ENCODE data around the gene RDX.
"Not testable (repeated sequence)": the region's sequence is repeated elsewhere in the genome, so short reads cannot be mapped to it uniquely, and the experiment has no call there.

RDX gene

DNA sequence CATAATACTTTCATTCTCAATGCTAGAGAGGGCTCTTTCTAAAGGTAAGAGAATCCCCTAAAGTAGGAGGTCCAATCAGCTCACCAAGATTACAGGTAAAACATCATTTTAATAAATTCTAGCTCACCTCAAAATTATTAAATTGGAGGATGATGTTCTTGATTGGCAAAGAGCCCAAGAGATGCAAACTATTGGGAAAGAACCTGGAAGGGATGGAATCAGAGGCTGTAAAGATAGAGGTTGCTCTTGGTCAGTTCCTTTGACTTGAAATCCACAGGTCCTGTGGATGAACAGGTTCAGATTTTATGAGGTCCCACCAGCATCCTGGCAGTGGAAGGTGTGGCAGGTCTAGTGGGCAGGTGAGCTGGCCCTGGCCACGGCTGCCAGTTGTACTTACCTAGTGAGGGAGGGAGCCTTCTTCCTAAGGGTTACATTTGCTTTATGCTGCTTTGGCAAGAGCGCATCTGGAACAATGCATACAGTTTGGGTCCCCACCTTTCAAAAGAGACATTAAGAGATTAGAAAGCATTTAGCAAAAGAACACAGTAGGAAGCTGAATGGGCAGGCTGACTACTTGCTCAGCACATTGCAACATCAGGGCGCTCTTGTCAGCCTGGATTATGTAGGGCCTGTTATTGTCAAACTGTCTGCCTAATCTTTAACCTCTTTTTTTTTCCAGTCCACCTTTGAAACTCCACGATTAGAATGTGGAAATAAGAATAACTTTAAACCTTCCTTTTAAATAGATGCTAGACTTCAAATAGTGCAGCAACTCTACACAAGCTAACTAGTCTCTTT lies 97.0 kb downstream of the RDX start:
- no peak for DNase-seq

DNA sequence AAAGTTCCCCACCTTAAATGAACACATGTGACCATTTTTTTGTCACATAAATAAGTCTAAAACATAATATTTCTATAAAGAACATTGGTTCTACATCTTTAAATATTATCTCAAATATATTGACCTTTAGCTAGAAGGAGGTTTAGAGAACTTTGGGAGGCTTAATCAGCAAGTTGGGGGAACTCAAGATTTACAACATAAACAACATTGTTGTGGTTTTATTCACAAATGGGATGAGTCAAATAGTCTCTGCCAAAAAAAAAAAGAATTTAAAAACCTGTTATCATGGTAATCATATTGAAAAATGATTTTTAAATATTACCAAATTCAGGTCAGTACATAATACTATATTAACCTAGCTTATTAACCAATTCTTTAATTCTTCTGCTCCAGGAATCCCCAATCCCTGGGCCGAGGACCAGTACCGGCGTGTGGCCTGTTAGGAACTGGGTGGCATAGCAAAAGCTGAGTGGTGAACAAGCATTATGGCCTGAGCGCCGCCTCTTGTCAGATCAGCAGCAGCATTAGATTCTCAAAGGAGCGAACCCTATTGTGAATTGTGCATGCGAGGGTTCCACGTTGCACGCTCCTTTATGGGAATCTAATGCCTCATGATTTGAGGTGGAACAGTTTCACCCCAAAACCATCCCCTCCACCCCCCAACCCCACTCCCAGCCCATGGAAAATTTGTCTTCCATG lies 98.2 kb downstream of the RDX start:
- DNase-seq: no peak

DNA sequence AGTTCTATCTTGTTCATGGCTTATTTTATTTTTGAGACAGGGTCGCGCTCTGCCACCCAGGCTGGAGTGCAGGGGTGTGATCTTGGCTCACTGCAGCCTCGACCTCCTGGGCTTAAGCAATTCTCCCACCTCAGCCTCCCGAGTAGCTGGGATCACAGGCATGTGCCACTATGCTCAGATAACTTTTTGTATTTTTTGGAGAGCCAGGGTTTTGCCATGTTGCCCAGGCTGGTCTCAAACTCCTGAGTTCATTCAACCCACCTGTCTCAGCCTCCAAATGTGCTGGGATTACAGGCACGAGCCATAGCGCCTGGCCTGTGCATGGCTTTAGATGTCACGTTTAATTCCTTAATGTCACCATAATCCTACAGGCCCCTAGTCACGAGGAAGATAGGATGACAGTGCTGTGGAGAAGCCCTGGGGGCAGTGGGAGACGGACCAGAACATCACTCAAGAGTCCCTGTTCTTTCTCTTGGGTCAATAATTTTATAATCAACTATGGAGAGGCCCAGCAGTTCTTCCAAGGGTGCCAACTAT lies 99.5 kb downstream of the RDX start:
- DNase-seq: no peak

DNA sequence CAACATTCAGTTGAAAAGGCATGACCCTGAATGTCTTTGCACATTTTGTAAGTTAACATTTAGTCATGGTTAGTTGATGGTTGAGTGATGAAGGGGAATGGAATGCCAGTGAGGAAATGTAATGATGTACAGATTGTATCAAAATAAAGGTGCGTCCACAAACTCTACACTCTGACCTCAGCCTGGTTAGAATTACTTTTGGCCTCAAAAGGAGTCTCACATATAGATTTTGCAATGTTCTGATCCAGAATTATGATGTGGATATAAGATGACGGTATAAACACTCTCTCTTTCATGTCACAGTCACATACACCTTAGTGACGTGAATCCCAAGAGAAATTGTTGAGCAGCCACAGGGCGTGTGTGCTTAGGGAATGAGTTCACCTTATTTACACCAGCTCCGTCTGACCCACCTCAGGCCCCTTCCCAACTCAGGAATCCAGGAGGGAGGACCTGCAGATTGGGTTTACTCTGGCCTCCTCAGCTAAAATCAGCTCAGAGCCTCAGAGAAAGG lies 100.1 kb downstream of the RDX start:
- no peak for DNase-seq

DNA sequence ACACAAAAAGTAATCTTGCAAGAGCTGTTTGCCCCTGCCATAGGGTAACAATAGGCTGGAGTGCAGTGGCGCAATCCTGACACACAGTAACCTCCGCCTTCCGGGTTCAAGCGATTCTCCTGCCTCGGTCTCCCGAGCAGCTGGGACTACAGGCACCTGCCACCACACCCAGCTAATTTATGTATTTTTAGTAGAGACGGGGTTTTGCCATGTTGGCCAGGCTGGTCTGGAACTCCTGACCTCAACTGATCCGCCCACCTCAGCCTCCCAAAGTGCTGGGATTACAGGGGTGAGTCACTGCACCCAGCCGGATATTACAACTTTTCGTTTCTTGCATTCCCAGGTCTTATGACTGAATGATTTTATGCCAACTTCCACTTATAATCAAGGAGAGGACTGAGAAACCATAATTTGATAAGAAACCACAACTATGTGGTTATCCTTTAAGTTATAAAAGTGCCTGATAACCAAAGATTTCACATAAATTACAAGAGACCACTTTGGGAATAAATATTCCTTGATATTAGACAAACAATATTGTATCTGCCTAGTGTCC lies 102.1 kb downstream of the RDX start:
- DNase-seq: not testable (repeated sequence)

DNA sequence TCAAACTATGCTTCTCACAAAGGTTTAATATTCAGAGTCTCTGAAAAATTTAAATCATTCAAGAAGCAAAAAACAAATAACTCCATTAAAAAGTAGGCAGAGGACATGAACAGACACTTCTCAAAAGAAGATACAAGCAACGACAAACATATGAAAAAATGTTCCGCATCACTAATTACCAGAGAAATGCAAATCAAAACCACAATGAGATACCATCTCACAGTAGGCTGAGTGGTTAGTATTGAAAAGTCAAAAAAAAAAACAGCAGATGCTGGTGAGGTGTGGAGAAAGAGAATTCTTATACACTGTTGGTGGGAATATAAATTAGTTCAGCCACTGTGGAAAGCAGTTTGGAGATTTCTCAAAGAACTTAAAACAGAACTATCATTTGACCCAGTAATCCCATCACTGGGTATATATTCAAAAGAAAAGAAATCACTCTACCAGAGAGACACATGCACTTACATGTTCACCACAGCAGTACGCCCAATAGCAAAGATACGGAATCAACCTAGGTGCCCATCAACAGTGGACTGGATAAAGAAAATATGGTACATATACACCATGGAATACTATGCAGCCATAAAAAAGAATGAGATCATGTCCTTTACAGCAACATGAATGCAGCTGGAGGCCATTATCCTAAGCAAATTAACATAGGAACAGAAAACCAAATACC lies 103.7 kb downstream of the RDX start:
- DNase-seq: not testable (repeated sequence)

DNA sequence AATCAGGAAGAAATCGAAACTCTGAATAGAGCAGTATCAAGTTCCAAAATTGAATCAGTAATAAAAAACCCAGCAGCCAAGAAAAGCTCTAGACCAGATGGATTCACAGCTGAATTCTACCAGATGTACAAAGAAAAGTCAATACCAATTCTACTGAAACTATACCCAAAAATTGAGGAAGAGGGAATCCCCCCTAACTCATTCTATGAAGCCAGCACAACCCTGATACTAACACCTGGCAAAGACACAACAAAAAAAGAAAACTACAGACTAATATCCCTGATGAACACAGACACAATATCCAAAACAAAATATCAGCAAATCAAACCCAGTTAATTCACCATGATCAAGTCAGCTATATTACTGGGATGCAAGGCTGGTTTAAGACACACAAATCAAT lies 105.5 kb downstream of the RDX start:
- no peak for DNase-seq

DNA sequence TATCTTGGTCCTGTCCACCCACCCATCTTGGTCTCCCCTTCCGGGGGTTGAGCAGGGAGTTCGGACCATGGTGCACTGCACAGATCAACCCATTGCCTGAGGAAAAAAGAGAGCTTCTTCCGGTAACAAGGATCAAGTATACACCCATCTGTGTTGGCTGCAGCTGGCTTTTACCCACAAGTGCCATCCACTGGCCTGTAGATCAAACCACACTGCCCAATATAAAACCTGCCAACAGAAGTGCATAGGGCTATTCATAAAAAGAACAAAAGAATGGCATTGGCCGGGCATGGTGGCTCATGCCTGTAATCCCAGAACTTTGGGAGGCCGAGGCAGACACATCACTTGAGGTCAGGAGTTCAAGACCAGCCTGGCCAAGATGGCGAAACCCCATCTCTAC lies 108.7 kb downstream of the RDX start:
- no peak for DNase-seq

DNA sequence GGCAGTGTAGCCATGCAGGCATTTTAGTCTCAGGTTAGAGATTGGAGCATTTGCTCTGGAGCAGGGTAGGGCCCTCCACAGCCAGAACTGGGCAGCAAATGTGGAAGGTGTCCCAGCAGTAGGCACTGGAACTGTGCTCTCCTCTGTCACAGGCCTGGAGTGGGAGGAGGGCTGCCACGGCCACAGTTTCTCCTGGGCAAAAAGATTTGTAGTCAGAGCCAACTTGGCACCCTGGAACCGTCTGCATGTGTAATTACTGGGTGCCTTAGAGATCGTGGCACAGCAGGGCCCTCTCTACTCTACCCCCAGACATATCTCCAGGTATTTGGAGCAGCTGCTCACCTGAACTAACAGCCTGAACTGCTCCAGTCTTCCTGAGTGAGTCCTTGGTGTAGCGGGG lies 109.5 kb downstream of the RDX start:
- DNase-seq: no peak

DNA sequence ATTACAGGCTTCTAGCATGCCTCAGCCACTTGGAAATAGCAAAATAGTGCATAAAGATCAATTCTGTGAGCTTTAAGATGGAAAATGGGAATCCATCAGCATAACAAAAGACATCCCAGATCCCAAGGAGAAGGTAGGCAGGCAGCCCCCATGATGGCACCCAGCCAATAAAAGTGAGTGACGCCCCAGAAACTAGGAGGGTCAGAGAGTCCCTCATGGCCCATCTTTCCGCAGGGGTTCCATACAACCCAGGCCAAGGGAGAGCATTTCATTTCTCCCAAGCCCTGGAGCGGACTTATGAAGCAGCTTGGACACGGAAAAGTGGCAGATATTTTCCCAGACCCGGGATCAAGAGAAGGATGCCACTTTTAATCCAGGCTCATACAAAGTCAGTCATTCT lies 110.0 kb downstream of the RDX start:
- no peak for DNase-seq

DNA sequence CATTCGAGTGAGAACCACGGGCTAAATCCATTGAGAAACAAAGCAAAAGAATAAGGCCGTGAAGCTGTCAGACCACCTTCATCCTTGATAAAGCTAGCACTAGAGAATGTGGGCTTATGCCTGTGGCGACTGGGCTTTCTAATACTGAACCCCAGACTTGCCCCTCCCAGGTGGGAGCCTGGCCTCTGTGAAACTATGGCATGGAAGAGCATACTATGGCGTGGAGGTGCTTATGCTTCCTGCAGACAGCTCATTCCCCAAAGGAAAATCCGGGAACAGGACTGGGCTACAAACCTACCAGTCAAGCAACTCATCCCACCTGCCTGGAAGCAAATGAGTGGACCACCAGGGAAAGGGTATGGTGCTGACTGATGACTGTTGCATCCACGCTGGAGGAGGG lies 110.8 kb downstream of the RDX start:
- DNase-seq: no peak

DNA sequence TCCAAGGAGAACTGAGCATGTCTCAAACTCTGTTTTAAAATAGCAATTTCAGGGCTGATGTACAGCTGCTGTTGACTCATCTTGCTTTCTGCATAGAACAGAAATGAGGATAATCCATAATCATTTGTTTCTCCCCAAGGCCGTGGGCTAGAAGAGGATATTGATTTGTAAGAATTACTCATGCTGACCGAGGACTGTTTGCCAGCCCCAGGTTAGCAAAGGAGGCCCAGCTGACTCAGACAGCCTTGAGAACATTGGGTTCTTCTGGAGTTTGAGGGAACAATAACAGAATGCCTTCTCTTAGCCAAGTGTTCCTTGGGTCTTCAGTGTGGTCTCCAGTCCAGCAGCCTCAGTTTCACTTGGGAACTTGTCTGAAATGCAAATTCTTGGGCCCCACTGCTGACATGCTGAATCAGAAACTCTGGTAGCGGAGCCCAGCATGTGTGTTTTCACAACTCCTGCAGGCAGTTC lies 111.3 kb downstream of the RDX start:
- DNase-seq: no peak

DNA sequence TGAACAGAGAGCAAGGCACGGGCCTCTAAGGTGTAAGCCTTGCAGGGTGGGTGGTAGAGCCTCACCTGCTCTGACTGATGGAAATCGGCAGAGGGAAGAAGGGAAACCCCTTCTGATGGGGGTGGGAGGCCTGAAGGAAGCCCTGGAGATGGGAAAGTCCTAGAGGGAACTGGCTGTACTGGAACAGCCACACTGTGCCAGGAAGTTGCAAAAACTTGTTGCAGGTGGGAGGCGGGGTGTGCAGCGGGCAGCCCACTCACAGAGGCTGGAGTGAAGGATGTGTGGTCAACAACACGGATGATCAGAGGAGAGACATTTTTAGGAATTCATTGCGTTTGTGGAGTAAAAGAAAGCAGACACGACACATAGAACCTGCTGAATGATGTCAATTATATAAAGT lies 112.0 kb downstream of the RDX start:
- DNase-seq: no peak

DNA sequence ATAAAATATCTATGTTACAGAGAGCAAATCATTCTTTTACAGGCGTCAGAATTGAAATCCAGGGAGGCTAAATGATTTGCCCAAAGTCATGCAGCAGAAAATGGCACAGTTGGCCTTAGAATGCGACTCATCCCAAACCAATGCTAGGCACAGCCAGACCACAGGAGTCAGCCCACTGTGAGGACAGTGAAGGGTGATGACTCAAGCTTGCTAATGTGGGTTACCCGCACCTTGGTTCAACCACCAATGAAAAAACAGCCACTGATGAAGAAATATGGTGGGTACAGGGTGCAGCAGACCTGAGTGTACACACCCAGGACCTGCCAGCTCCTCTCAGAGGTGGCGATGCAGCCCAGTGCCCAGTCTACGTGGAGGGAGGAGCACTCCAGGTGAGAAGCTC lies 113.5 kb downstream of the RDX start:
- DNase-seq: no peak

DNA sequence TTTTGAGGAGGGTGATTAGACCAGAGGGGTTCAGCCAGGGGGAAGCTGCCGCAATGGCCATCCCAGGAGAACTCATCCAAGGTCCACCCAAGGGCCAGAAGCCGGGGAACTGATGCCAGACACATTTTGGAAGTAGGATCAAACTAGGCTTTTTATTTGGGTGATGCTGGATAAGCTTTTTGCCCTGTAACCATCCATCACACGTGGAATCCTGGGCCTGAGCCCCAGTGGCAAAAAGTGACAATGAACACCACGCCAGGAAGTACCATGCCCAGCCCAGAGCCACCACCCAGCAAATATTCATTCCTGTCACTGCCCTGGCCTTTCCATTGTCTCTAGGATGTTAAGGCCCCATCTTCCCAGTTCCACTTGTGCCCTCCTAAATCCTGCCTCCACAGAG lies 117.3 kb downstream of the RDX start:
- no peak for DNase-seq

DNA sequence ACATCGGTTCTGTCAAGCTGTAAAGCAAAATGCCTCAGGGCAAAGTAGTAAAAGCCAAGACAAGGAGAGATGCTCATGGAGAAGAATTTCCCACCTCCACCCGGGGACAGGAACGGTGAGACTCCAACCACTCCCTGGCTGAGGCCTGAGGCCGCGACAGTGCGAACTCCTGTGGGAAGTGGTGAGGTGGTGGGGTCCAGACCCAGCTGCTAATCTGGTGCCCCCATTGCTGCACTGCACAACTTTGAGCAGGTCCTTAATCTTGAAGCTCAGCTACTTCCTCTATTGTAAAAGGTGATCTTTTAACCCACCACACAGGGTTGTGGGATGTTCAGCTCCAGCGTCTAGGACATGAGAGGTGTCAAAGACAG lies 119.3 kb downstream of the RDX start:
- DNase-seq: no peak

DNA sequence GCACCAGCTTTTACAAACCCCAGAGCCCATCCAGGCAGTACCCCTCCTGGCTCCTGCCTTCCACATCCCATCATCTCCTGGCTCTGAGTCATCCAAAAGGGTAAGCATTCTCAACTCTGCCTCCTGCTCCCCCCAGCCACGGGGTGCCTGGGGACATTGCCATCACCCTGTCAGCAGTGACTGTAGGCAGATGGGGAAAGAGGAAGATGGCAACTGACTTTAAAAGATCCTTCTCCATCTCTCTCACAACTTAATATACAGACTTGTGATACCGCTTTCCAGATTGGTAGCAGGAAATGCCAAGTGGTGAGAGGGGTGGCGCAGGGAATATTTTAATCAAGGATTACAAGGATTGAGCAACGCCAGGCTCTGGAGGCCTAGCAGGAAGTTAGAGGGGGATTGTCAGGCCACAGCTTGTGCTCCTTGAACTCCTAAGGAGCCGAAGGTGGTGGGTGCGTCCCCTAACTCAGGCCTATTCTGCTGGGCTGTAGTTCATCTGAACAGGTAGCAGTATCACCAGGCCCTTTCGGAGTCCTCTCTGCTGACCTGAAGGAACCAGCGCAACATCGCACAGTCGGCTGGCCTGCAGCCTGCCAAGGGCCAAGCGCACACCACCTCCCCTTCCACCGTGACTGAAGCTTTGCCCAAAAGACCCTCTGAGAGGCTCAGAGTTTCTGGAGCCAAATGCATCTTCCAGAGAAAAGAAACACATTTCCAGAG lies 119.9 kb downstream of the RDX start:
- DNase-seq: no peak

DNA sequence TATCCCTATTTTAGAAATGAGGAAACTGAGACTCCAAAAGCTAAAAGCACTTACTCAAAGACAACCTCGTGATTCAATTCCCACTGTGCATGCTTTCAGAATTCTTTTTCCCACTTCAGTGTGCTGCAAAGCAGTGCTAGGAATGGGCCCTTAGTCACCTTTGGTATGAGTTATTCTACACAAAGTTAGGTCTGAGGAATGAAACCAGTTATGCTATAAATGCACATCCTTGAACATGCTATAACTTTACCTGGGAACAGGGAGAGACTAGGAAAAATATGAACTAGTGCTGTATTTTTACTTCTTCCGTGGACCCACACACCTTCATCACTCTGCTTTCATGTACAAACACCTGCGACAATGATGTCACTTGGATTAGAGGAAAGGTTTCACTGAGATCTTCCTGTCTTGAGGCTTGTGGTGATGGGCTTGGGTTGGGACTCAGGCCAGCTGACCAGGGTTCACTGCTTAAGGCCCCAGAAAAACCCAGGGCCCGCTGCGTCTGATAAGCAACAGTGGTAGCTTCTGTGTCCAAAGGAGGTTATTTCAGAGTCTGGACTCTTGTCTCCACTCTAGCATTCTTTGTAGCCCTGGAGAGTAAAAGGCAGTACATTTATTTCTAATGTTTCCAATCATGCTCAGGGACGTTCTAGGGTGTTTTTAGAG lies 121.6 kb downstream of the RDX start:
- no peak for DNase-seq

DNA sequence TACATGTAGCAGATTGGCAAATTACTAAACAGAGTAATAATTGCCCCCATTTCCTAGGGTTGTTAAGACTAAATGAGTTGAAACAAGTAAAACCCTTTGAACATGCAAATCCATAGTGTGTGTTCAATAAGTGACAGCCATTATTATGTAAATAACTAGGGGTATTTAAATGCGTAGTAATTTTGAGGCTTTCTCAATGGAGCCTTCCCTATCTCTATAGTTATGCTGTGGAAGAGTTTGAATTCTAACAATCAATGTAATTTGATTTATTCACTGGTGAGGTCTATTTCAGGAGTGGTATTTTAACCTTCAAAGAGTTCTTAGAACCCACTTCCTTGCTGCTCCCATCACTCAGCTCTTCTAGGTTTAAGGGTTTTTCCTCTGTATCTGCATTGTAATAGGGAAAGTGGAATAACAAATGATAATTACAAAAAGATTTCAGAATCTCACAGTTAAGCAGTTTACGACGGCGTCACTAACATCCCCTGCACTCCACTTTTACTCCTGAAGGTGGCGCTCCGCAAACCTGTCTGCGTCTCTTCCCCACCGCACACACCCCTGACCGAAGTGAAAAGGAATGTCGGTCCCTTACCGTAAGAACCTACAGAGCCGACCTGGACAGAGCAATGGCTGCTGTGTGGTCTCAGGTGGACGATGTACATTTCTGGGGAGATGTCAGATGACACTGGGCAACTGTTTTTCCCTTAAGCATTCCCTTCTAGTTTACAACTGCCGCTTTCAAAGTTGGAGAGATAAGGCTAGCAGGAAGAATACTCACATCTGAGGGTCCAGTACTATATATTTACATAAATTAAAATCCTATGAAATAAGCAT lies 122.4 kb downstream of the RDX start:
- no peak for DNase-seq

DNA sequence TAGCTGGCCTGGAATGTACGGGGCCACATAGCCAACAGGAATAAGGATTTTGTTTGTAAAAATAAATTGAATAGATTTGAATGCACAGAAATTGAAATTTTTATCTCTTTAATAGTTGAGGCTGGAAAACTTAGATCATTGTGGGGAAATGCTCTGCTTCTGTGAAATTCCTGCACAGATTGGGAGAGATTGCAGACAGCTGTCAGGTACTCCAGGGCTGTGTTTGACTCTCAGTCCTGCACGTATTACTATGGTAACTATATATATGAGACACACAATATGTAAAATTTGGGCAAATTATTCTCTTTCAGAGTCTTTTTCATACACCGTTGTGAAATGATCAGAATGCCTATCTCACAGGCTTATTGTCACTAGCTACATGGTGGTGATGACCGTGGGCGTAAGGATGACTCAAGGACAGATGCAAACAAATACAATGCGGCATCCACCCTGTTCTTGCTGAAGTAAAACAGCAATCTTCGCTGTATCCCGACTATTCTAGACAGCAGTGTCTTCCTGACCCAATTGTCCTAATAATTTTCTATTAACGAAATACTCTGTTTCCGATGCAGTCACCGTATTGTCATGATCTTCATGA lies 123.8 kb downstream of the RDX start:
- no peak for DNase-seq

DNA sequence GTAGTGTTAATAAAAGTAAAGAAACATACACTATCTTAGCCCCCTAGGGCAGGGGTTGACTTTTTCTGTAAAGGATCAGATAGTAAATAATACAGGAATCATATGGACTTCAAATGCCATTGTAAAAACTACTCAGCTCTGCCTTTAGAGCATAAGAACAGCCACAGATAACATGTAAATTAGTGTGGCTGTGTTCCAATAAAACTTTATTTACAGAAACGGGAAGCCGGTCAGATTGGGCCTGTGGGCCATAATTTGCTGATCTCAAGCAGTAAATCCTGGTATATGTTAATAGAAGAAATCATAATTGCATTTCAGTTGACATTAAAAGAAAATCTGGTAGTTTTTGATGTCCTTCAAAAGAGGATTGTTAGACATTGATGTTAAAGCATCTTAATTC lies 126.7 kb downstream of the RDX start:
- no peak for DNase-seq
